ENCODE measurements around the gene NAPB.

DNA sequence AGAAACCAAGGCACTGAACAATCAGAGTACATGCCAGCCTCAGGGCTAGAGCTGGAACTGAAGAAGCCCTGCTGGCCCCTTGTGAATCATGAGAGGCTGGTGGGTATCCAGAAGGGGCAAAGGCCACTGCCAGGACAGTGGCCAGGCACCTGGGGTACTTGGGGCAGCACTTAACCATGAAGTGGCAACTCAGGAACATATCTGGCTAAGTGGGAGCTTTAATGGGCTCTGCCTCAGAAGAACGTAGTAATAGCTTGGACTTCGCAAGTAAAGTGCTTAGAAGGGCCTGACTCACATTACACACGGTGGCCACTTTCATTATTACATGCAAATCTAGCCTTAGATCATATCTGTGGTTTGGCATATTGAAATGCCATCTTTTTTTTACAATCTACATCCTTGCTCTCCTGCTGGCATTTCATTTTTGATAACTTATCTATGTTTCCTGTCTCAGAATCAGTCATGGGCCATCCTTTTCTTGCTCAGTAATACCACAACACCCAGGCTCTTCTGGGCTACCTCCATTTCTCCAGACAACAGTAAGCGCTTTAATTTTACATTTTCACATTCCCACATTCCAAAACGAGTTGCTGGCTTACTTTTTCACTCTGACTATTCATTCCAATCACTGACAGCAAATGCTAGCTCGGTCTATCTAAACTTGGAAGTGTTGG, 21.6 kb downstream of the NAPB start:
- TF ChIP-seq POLR2AphosphoS5 (IDR thresholded peaks at IDR 0.05; ENCODE audit: borderline replicate concordance, low read depth, low read length) (no peak), EZH2 (IDR thresholded peaks at IDR 0.05) (no peak)

Data from SK-N-MC (cell line).